ENCODE measurements around the gene INPP5E.

- TF ChIP-seq CTCF (IDR thresholded peaks at IDR 0.05) (no peak), POLR2A (IDR thresholded peaks at IDR 0.05) (no peak)
Measured at GRCh38 chr9:136419092-136419420, 20.6 kb downstream of the INPP5E start.
